GM12891 (cell line): ENCODE measurements around the gene OR52I1.

ENCODE experiments used
- PAX5 ChIP-seq: IDR thresholded peaks from 2 replicates; pipeline ENCODE4 v1.6.1; 2011; ENCODE audit warnings: low read length, moderate library complexity, mild to moderate bottlenecking; ENCODE audit not compliant: insufficient read depth, severe bottlenecking
- POLR2A ChIP-seq: IDR thresholded peaks from 2 replicates; pipeline ENCODE4 v1.6.1; 2011; ENCODE audit warnings: low read depth, low read length, control low read depth
- POLR2AphosphoS5 ChIP-seq: IDR thresholded peaks from 2 replicates; pipeline ENCODE4 v1.6.1; 2011; ENCODE audit warnings: low read depth, low read length, control low read depth
- POU2F2 ChIP-seq: IDR thresholded peaks from 2 replicates; pipeline ENCODE4 v1.6.1; 2011; ENCODE audit warnings: low read depth, mild to moderate bottlenecking, control low read depth, low read length, moderate library complexity
- SPI1 ChIP-seq: IDR thresholded peaks from 2 replicates; pipeline ENCODE4 v1.6.1; 2011; ENCODE audit warnings: low read depth, low read length, control low read depth
- TAF1 ChIP-seq: IDR thresholded peaks from 2 replicates; pipeline ENCODE4 v1.6.1; 2011; ENCODE audit warnings: low read depth, low read length, control low read depth

- TF ChIP-seq TAF1, result no peak
- TF ChIP-seq POLR2AphosphoS5, result no peak
- no peak for TF ChIP-seq POLR2A
- peak; percentile 72 for TF ChIP-seq SPI1
- TF ChIP-seq PAX5, result no peak
- TF ChIP-seq POU2F2, result no peak
Observed at GRCh38 chr11:4610258-4610935, 16.6 kb downstream of the OR52I1 start.
